GM19240 (cell line): Measurements from ENCODE around the gene FGF6.
"Not testable (repeated sequence)": the region's sequence is repeated elsewhere in the genome, so short reads cannot be mapped to it uniquely, and the experiment has no call there.

Source experiments
- DNase-seq: peaks from one replicate; pipeline ENCODE4 v3.0.0; 2011; ENCODE audit warnings: low spot score; ENCODE audit not compliant: insufficient read length

Gene FGF6

GRCh38 chr12:4445156-4446101, at the start of gene FGF6:
Gene FGF6 (minus strand): TSS chr12:4445815. CDS start chr12:4445570, 245 bp downstream.
- DNase-seq, result no peak

GRCh38 chr12:4490973-4491372, 45.4 kb upstream of the FGF6 start:
- DNase-seq, result no peak

GRCh38 chr12:4489556-4489955, 43.9 kb upstream of the FGF6 start:
- no peak for DNase-seq

GRCh38 chr12:4486980-4487379, 41.4 kb upstream of the FGF6 start:
- no peak for DNase-seq

- no peak for DNase-seq
Measured at GRCh38 chr12:4486049-4486699, 40.6 kb upstream of the FGF6 start.

- no peak for DNase-seq
Measured at GRCh38 chr12:4483885-4484823, 38.5 kb upstream of the FGF6 start.

- DNase-seq, result no peak
Measured at GRCh38 chr12:4482936-4483335, 37.3 kb upstream of the FGF6 start.

- no peak for DNase-seq
Measured at GRCh38 chr12:4478933-4479332, 33.3 kb upstream of the FGF6 start.

GRCh38 chr12:4477129-4477528, 31.5 kb upstream of the FGF6 start:
- DNase-seq, result no peak

GRCh38 chr12:4472046-4472445, 26.4 kb upstream of the FGF6 start:
- no peak for DNase-seq

- no peak for DNase-seq
Measured at GRCh38 chr12:4471256-4471655, 25.6 kb upstream of the FGF6 start.

GRCh38 chr12:4468994-4469393, 23.4 kb upstream of the FGF6 start:
- DNase-seq, result no peak

- no peak for DNase-seq
Measured at GRCh38 chr12:4460761-4461160, 15.1 kb upstream of the FGF6 start.

GRCh38 chr12:4455849-4456248, 10.2 kb upstream of the FGF6 start:
- not testable (repeated sequence) for DNase-seq

- no peak for DNase-seq
Measured at GRCh38 chr12:4454315-4454860, 8.8 kb upstream of the FGF6 start.

GRCh38 chr12:4451694-4452093, 6.1 kb upstream of the FGF6 start:
- DNase-seq, result no peak

- no peak for DNase-seq
Measured at GRCh38 chr12:4450551-4451112, 5.0 kb upstream of the FGF6 start.

GRCh38 chr12:4449851-4450221, 4.2 kb upstream of the FGF6 start:
- no peak for DNase-seq

GRCh38 chr12:4448943-4449850, 3.6 kb upstream of the FGF6 start:
- no peak for DNase-seq

GRCh38 chr12:4448371-4448940, 2.8 kb upstream of the FGF6 start:
- no peak for DNase-seq
